ENCODE measurements around the gene KCTD16.

- no peak for TF ChIP-seq POLR2A (IDR thresholded peaks at IDR 0.05; ENCODE audit: low read length)
- TF ChIP-seq RFX5 (IDR thresholded peaks at IDR 0.05), result no peak
- TF ChIP-seq RNF2 (IDR thresholded peaks at IDR 0.05; ENCODE audit: borderline replicate concordance, low read depth), result no peak
- TF ChIP-seq CTCF (IDR thresholded peaks at IDR 0.05), result no peak
- TF ChIP-seq KDM5A (IDR thresholded peaks at IDR 0.05), result no peak
- TF ChIP-seq MAZ (IDR thresholded peaks at IDR 0.05; ENCODE audit: borderline replicate concordance, low read depth, low read length), result no peak
- no peak for TF ChIP-seq BHLHE40 (IDR thresholded peaks at IDR 0.05; ENCODE audit: low read depth, low read length)
These were observed 158.3 kb downstream of the KCTD16 start for GRCh38 chr5:144328980-144329379.
